H1 (cell line): ENCODE measurements around the gene NR1H3. TPM values are rescaled to one million over a fixed set of nuclear protein-coding genes. Genes with fewer than 3 reads are reported as not detected.

Experiments
- CTCF ChIA-PET: fragments of 300-600 bp; sonication (Branson Sonifier 250); formaldehyde crosslinking; loops from one replicate; lab custom pipeline; 2021; ENCODE audit not compliant: partially characterized antibody; lab: Charles Lee
- POLR2A ChIA-PET: fragments of 300-600 bp; sonication (Branson Sonifier 250); formaldehyde crosslinking; loops from one replicate; lab custom pipeline; 2021; ENCODE audit warnings: inconsistent platforms; ENCODE audit not compliant: partially characterized antibody; lab: Charles Lee
- DNase-seq, 2 experiments: peaks; one replicate each; pipeline versions ENCODE4 v3.0.0 to v3.0.0-alpha.2; 2010 to 2022; ENCODE audit warnings: low spot score in 2 of 2, low read depth in 1 of 2, mixed read lengths in 1 of 2
- FAIRE-seq: peaks from 2 replicates; lab custom pipeline; 2011; peaks lifted over from hg19 to GRCh38; lab: Jason Lieb, UNC
- H2AFZ ChIP-seq: 2 replicates; pipeline ENCODE4 v1.8.1; 2012; ENCODE audit warnings: low read length, inconsistent platforms
- H2AK5ac ChIP-seq: 2 replicates; pipeline ENCODE4 v1.6.1; 2013; ENCODE audit warnings: low read depth, low read length
- H2BK120ac ChIP-seq: replicated peaks from 2 replicates; pipeline ENCODE3; 2013; ENCODE audit warnings: low read depth, low read length, inconsistent platforms
- H2BK12ac ChIP-seq: 2 replicates; pipeline ENCODE4 v1.6.1; 2013; ENCODE audit warnings: low read depth, low read length
- H2BK15ac ChIP-seq: 2 replicates; pipeline ENCODE4 v1.6.1; 2013; ENCODE audit warnings: low read length
- H2BK20ac ChIP-seq: 2 replicates; pipeline ENCODE4 v1.6.1; 2013; ENCODE audit warnings: low read length
- H2BK5ac ChIP-seq: 2 replicates; pipeline ENCODE4 v1.6.1; 2013; ENCODE audit warnings: low read depth, low read length
- H3K14ac ChIP-seq: 2 replicates; pipeline ENCODE4 v1.6.1; 2013; ENCODE audit warnings: inconsistent platforms; ENCODE audit not compliant: insufficient read length
- H3K18ac ChIP-seq: 2 replicates; pipeline ENCODE4 v1.6.1; 2013; ENCODE audit warnings: low read length; ENCODE audit errors: extremely low read depth
- H3K23ac ChIP-seq: 2 replicates; pipeline ENCODE4 v1.6.1; 2013; ENCODE audit warnings: inconsistent platforms; ENCODE audit not compliant: insufficient read length
- H3K23me2 ChIP-seq: 2 replicates; pipeline ENCODE4 v1.6.1; 2013; ENCODE audit warnings: low read depth, low read length
- H3K27ac ChIP-seq: 2 replicates; pipeline ENCODE4 v1.6.1; 2011; ENCODE audit warnings: low read depth, low read length, inconsistent platforms
- H3K27me3 ChIP-seq, 4 experiments: replicated peaks in 1 of 4; 1 replicate in 1 of 4; 2 replicates in 3 of 4; pipeline versions ENCODE4 v1.6.1 to v1.8.1; 2011 to 2013; ENCODE audit warnings: low read length in 3 of 4, mild to moderate bottlenecking in 3 of 4, inconsistent platforms in 2 of 4, mixed read lengths in 2 of 4, moderate library complexity in 1 of 4; ENCODE audit not compliant: control insufficient read depth in 3 of 4, insufficient read depth in 3 of 4; ENCODE audit errors: extremely low read depth in 1 of 4
- H3K36me3 ChIP-seq, 4 experiments: 2 replicates each; pipeline versions ENCODE4 v1.6.1 to v1.8.1; 2011 to 2013; ENCODE audit warnings: mild to moderate bottlenecking in 4 of 4, low read length in 3 of 4, moderate library complexity in 2 of 4, control low read depth in 1 of 4, inconsistent platforms in 1 of 4; ENCODE audit not compliant: insufficient read depth in 4 of 4, control insufficient read depth in 2 of 4
- H3K4ac ChIP-seq: replicated peaks from 2 replicates; pipeline ENCODE3; 2013; ENCODE audit warnings: low read length, low read depth, mixed read lengths, inconsistent platforms; ENCODE audit not compliant: insufficient read length
- H3K4me1 ChIP-seq, 4 experiments: replicated peaks in 1 of 4; 1 replicate in 1 of 4; 2 replicates in 3 of 4; pipeline versions ENCODE4 v1.6.1 to v1.8.1; 2011 to 2013; ENCODE audit warnings: low read length in 3 of 4, inconsistent platforms in 2 of 4, mixed read lengths in 1 of 4; ENCODE audit not compliant: insufficient read depth in 4 of 4, control insufficient read depth in 3 of 4
- H3K4me2 ChIP-seq, 2 experiments: 2 replicates each; pipeline versions ENCODE4 v1.6.1 to v1.8.1; 2011 to 2013; ENCODE audit warnings: low read depth in 2 of 2, low read length in 2 of 2, control low read depth in 1 of 2, inconsistent platforms in 1 of 2, mild to moderate bottlenecking in 1 of 2; ENCODE audit not compliant: insufficient read depth in 1 of 2
- H3K4me3 ChIP-seq, 4 experiments: fragments of 200-600, 300-600 bp in 1 of 4; sonication (generic), shearing (Covaris generic), sonication (Bioruptor Twin) in 1 of 4; 2 replicates each; pipeline versions ENCODE4 v1.5.1 to v1.8.1; 2011 to 2016; ENCODE audit warnings: low read length in 4 of 4, low read depth in 3 of 4, control low read depth in 2 of 4, inconsistent platforms in 2 of 4, mild to moderate bottlenecking in 2 of 4, mixed read lengths in 1 of 4, moderate library complexity in 1 of 4; ENCODE audit not compliant: insufficient read depth in 2 of 4; ENCODE audit errors: extremely low read depth in 1 of 4
- H3K56ac ChIP-seq: replicated peaks from 2 replicates; pipeline ENCODE3; 2013; ENCODE audit warnings: low read depth, mild to moderate bottlenecking, mixed read lengths, low read length, inconsistent platforms; ENCODE audit not compliant: insufficient read length
- H3K79me1 ChIP-seq: 2 replicates; pipeline ENCODE4 v1.6.1; 2013; ENCODE audit warnings: low read depth, low read length, control low read depth
- H3K79me2 ChIP-seq, 2 experiments: 2 replicates each; pipeline versions ENCODE4 v1.6.1 to v1.8.1; 2012 to 2013; ENCODE audit warnings: low read length in 2 of 2, mild to moderate bottlenecking in 2 of 2, inconsistent platforms in 1 of 2; ENCODE audit not compliant: insufficient read depth in 2 of 2, control insufficient read depth in 1 of 2
- H3K9ac ChIP-seq, 4 experiments: replicated peaks in 1 of 4; 1 replicate in 1 of 4; 2 replicates in 3 of 4; pipeline versions ENCODE4 v1.6.1 to v1.8.1; 2011 to 2013; ENCODE audit warnings: low read depth in 3 of 4, low read length in 3 of 4, control low read depth in 2 of 4, mild to moderate bottlenecking in 2 of 4, moderate library complexity in 2 of 4, inconsistent platforms in 1 of 4; ENCODE audit errors: extremely low read depth in 1 of 4
- H3K9me3 ChIP-seq, 2 experiments: 2 replicates each; pipeline versions ENCODE4 v1.6.1 to v1.8.1; 2012 to 2013; ENCODE audit warnings: mild to moderate bottlenecking in 2 of 2, moderate library complexity in 2 of 2, control low read depth in 1 of 2, inconsistent platforms in 1 of 2, low read depth in 1 of 2, low read length in 1 of 2, mixed read lengths in 1 of 2; ENCODE audit not compliant: insufficient read depth in 2 of 2
- H4K20me1 ChIP-seq, 2 experiments: replicated peaks in 1 of 2; 2 replicates each; pipeline versions ENCODE3 to v1.8.1; 2011 to 2013; ENCODE audit warnings: inconsistent platforms in 2 of 2, low read length in 2 of 2, mild to moderate bottlenecking in 1 of 2; ENCODE audit not compliant: insufficient read depth in 2 of 2, control insufficient read depth in 1 of 2
- H4K5ac ChIP-seq: 2 replicates; pipeline ENCODE4 v1.6.1; 2013; ENCODE audit warnings: low read length, low read depth, mixed read lengths, inconsistent platforms; ENCODE audit not compliant: insufficient read length
- H4K8ac ChIP-seq: 2 replicates; pipeline ENCODE4 v1.8.0; 2013; ENCODE audit warnings: mild to moderate bottlenecking, moderate library complexity, low read length, inconsistent platforms; ENCODE audit not compliant: insufficient read depth; ENCODE audit errors: extremely low read depth
- H4K91ac ChIP-seq: replicated peaks from 2 replicates; pipeline ENCODE3; 2013; ENCODE audit warnings: low read length, mixed read lengths, inconsistent platforms; ENCODE audit not compliant: insufficient read length
- PHF8 ChIP-seq: fragments of 200-600 bp; sonication (generic); conservative IDR thresholded peaks from 2 replicates; pipeline ENCODE4 v1.7.1; 2012; ENCODE audit warnings: low read depth, mild to moderate bottlenecking, inconsistent platforms, low read length, moderate library complexity
- POLR2A ChIP-seq, 2 experiments: IDR thresholded peaks; 1 replicate in 1 of 2; 2 replicates in 1 of 2; pipeline ENCODE4 v1.6.1; 2011; ENCODE audit warnings: low read depth in 2 of 2, low read length in 2 of 2, mild to moderate bottlenecking in 2 of 2; ENCODE audit errors: control extremely low read depth in 1 of 2
- WGBS, 2 experiments: shearing (Covaris generic) in 1 of 2; methylation state at CpG; one replicate each; pipeline versions ENCODE4 v1.1.6 to v1.1.7; 2013 to 2015; ENCODE audit warnings: low lambda C conversion rate in 2 of 2, mixed read lengths in 2 of 2, inconsistent platforms in 1 of 2, low coverage in 1 of 2, missing lambda C conversion rate in 1 of 2; ENCODE audit not compliant: insufficient replicate concordance in 2 of 2, insufficient coverage in 1 of 2, insufficient read length in 1 of 2; ENCODE audit errors: extremely low coverage in 1 of 2, missing lambda C conversion rate in 1 of 2; 5-methylcytosine and 5-hydroxymethylcytosine counted together
- polyA plus RNA-seq, 7 experiments: library from polyadenylated mRNA; depleted of rRNA in 3 of 7; stranded (reverse) in 5 of 7; unstranded in 2 of 7; fragments of >200 nt in 5 of 7; fragments of 200-250 nt in 2 of 7; gene quantifications; 1 replicate in 5 of 7; 2 replicates in 1 of 7; 4 replicates in 1 of 7; pipeline versions ENCODE4 v1.2.1 to v1.2.3, GENCODE V29; 2011 to 2013; ENCODE audit warnings: missing spikeins in 2 of 7, mixed read lengths in 2 of 7
- total RNA-seq: library from RNA; stranded (reverse); fragmentation: NEBNext Ultra II Directional; extraction: Animal tissue kit (Norgen Biotek cat#: 25700); gene quantifications from 2 replicates; pipeline ENCODE4 v1.2.1, GENCODE V29; 2021

Gene NR1H3
- total and polyA plus RNA-seq, 2 of the 8 experiments (the other 6 are each of a cell fraction or from before 2014, with no cell fraction given) = 19.9 to 42.1 TPM

DNA sequence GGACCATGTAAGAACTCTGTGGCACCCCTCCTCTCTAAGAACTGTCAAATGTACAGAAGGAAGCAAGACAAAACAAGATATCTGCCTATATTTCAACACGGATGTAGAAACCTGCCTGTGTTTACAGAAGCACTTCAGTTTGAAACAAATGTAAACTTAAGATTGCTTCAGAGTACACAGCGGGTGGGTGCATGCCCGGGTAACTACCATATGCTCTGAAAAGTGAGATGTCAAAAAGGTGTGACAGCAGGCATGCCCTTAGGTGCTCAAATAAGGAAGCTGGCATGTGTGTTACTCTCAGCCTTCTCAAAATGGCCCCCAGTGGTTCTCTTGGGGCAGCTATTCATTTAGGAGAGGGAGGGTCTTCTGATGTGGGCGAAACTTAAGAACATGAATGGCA, 14.3 kb upstream of the NR1H3 start:
- no peak overlapping the region for H2AK5ac ChIP-seq
- H4K20me1 ChIP-seq = peaks cover 0 to 8% of the 10 kb centered on the region in 2 experiments
- H3K27me3 ChIP-seq = no peaks in the 10 kb centered on the region
- no peak overlapping the region for H3K9ac ChIP-seq
- CTCF ChIA-PET = interaction anchor here (0.7 to 10.9 kb wide), 4 partner anchors 8 to 106 kb away, joined by 3 to 127 read pairs (median 49); partner anchors contain the start of gene NR1H3
- no peak overlapping the region for H4K5ac ChIP-seq
- H3K56ac ChIP-seq = no peak overlapping the region
- no peak overlapping the region for H4K91ac ChIP-seq
- H3K9me3 ChIP-seq = no peaks in the 10 kb centered on the region
- peaks cover 0 to 3% (median 0%) of the 10 kb centered on the region in 4 experiments; a peak in 1 of 7 replicates for H3K4me1 ChIP-seq
- no peak overlapping the region for H2BK5ac ChIP-seq
- POLR2A ChIA-PET = interaction anchor here (2.4 to 11.4 kb wide), 5 partner anchors 9 to 59 kb away, joined by 8 to 138 read pairs (median 12); partner anchors contain the start of gene DDB2
- peaks cover 6% of the 10 kb centered on the region; the same call in 1 of the 2 replicates for H3K23me2 ChIP-seq
- H3K79me1 ChIP-seq = no peaks in the 10 kb centered on the region
- H2BK15ac ChIP-seq = no peak overlapping the region
- no peak overlapping the region for H4K8ac ChIP-seq
- no peak overlapping the region for H3K4ac ChIP-seq
- H3K14ac ChIP-seq = no peak overlapping the region
- H3K23ac ChIP-seq = no peak overlapping the region
- WGBS, 2 experiments = 93% methylated on average over 4 of the region's 4 CpGs; no CpG with 5 or more reads in 1 of the 2 experiments
- no peak overlapping the region for H2BK12ac ChIP-seq
- no peak overlapping the region for H2BK20ac ChIP-seq
- no peak overlapping the region for H3K4me3 ChIP-seq
- peaks cover 0 to 2% of the 10 kb centered on the region in 2 experiments; a peak in 1 of 4 replicates for H3K79me2 ChIP-seq
- no peak overlapping the region for H2BK120ac ChIP-seq
- DNase-seq = no peak
- H3K18ac ChIP-seq = no peak overlapping the region
- no peak overlapping the region for H3K27ac ChIP-seq
- peak in 1 of 2 experiments; percentile 13; a peak in 1 of 3 replicates for TF ChIP-seq POLR2A (IDR thresholded peaks at IDR 0.05; ENCODE audit: control extremely low read depth in 1 of 2, low read depth in 2 of 2, low read length in 2 of 2)
- TF ChIP-seq PHF8 = no peak
- H2AFZ ChIP-seq = no peak overlapping the region
- no peak for FAIRE-seq
- H3K36me3 ChIP-seq = peaks cover 18 to 46% (median 30%) of the 10 kb centered on the region in 4 experiments
- H3K4me2 ChIP-seq = no peak overlapping the region
